ENCODE results near the gene RNF115. TPM values are rescaled to one million over a fixed set of nuclear protein-coding genes. Genes with fewer than 3 reads are reported as not detected.

The RNF115 gene
- total RNA-seq, 1 experiment from 2014 or later = 11.0 TPM

GRCh38 chr1:145690587-145691558, 133.0 kb downstream of the RNF115 start:
- H4K8ac ChIP-seq (replicated peaks; ENCODE audit: insufficient read length, low read depth, low read length) = no peak overlapping the region
- Mint-ChIP-seq H3K27me3 (ENCODE audit: low read depth) (peaks cover 9% of the 10 kb centered on the region), H3K4me1 (peaks cover 12 to 17% of the 10 kb centered on the region in 2 experiments), H3K4me3 (no peak overlapping the region), H3K27ac (no peak overlapping the region), H3K9me3 (no peaks in the 10 kb centered on the region), H3K36me3 (ENCODE audit: insufficient read depth in 1 of 3, low read depth in 3 of 3) (peaks cover 0 to 3% (median 0%) of the 10 kb centered on the region in 3 experiments; a peak in 1 of 7 replicates)
- no peak overlapping the region for H2AK5ac ChIP-seq (ENCODE audit: insufficient read length, low read length)
- no peak overlapping the region for H2BK120ac ChIP-seq (ENCODE audit: low read depth, low read length, poor library complexity, severe bottlenecking)
- no CpG with 5 or more reads among the region's 5 CpGs for WGBS (ENCODE audit: extremely low coverage, insufficient read length, low lambda C conversion rate)
- no peaks in the 10 kb centered on the region for H3K9me3 ChIP-seq (ENCODE audit: control insufficient read depth, low read depth, low read length)
- H2BK20ac ChIP-seq (ENCODE audit: low read depth, low read length, poor library complexity, severe bottlenecking) = no peak overlapping the region
- H3K4me2 ChIP-seq (ENCODE audit: insufficient read depth, insufficient read length, low read length) = no peak overlapping the region
- H4K5ac ChIP-seq (ENCODE audit: insufficient read length, low read depth, low read length) = no peak overlapping the region
- no peaks in the 10 kb centered on the region for H3K23me2 ChIP-seq (ENCODE audit: insufficient read length, low read depth, low read length, poor library complexity, severe bottlenecking)
- H3T11ph ChIP-seq (ENCODE audit: low read length) = no peak overlapping the region
- H4K91ac ChIP-seq (ENCODE audit: insufficient read length, low read depth, low read length) = no peak overlapping the region
- H3K79me1 ChIP-seq (ENCODE audit: insufficient read depth, low read depth, low read length, poor library complexity, severe bottlenecking) = no peaks in the 10 kb centered on the region
- no peak overlapping the region for H2BK15ac ChIP-seq (ENCODE audit: low read depth, low read length)
- no peak overlapping the region for H2BK5ac ChIP-seq (ENCODE audit: insufficient read length, low read length)
- H3K79me2 ChIP-seq (ENCODE audit: insufficient read depth, low read length) = no peaks in the 10 kb centered on the region
- no peaks in the 10 kb centered on the region for H3K27me3 ChIP-seq (ENCODE audit: insufficient read depth, low read length)
- H3K23ac ChIP-seq (ENCODE audit: insufficient read length, low read depth, low read length) = no peak overlapping the region
- no peak overlapping the region for H2AFZ ChIP-seq (ENCODE audit: low read length)
- no peak overlapping the region for H3K56ac ChIP-seq (ENCODE audit: insufficient read length, low read depth, low read length)
- no peak for TF ChIP-seq CTCF (conservative IDR thresholded peaks at IDR 0.05)
- H3K4me1 ChIP-seq (ENCODE audit: insufficient read depth, low read length) = 0 out of 2 replicates have a peak, but pooled peaks cover 2% of the 10 kb centered on the region
- no peak overlapping the region for H3K4ac ChIP-seq (ENCODE audit: low read depth, low read length)
- no peak overlapping the region for H3K18ac ChIP-seq (ENCODE audit: insufficient read length, low read depth, low read length)
- no peaks in the 10 kb centered on the region for H4K20me1 ChIP-seq (ENCODE audit: control insufficient read depth, insufficient read depth, insufficient read length)
- H3K27ac ChIP-seq (ENCODE audit: insufficient read length, low read depth, low read length) = no peak overlapping the region
- no peak overlapping the region for H2BK12ac ChIP-seq (ENCODE audit: insufficient read length, low read depth, low read length)
- no peak for DNase-seq
- no peak overlapping the region for H3K14ac ChIP-seq (ENCODE audit: insufficient read depth, low read length)
- H3K9ac ChIP-seq (ENCODE audit: extremely low read depth, insufficient read length, low read length) = no peak overlapping the region
